MM.1S (cell line): ENCODE measurements around the gene VPS13A.

Experiments used
- EZH2 ChIP-seq: fragments of 300-600 bp; sonication (generic); optimal IDR thresholded peaks from 2 replicates; pipeline ENCODE3; 2017; ENCODE audit warnings: low read depth, mild to moderate bottlenecking, antibody characterized with exemption, low read length, mixed read lengths
- EZH2phosphoT487 ChIP-seq: fragments of 300-600 bp; sonication (generic); IDR thresholded peaks from 2 replicates; pipeline ENCODE4 v1.6.1; 2018; ENCODE audit warnings: antibody characterized with exemption, low read length
- TF ChIP-seq, protein P1 (sequence below): fragments of 300-600 bp; sonication (generic); IDR thresholded peaks from 2 replicates; pipeline ENCODE4 v1.5.1; 2016; ENCODE audit warnings: antibody characterized with exemption, low read length, mixed read lengths

DNA sequence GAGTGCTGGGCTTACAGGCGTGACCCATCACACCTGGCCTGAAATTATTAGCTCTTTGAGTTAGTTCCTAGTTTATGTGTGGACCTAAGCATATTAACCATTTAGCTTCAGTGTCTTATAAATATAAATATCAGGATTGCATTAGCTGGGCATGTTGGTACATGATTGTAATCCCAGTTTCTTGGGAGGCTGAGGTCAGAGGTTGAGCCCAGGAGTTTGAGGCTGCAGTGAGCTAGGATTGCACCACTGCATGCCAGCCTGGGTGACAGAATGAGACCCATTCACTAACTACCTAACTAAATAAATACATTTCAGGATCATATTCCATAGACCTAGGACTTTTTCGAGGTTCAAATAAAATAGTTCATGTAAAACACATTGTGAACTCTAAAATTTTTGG lies 129.8 kb downstream of the VPS13A start:
- TF ChIP-seq, protein P1, sequence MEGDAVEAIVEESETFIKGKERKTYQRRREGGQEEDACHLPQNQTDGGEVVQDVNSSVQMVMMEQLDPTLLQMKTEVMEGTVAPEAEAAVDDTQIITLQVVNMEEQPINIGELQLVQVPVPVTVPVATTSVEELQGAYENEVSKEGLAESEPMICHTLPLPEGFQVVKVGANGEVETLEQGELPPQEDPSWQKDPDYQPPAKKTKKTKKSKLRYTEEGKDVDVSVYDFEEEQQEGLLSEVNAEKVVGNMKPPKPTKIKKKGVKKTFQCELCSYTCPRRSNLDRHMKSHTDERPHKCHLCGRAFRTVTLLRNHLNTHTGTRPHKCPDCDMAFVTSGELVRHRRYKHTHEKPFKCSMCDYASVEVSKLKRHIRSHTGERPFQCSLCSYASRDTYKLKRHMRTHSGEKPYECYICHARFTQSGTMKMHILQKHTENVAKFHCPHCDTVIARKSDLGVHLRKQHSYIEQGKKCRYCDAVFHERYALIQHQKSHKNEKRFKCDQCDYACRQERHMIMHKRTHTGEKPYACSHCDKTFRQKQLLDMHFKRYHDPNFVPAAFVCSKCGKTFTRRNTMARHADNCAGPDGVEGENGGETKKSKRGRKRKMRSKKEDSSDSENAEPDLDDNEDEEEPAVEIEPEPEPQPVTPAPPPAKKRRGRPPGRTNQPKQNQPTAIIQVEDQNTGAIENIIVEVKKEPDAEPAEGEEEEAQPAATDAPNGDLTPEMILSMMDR: no peak
- TF ChIP-seq EZH2 (no peak), EZH2phosphoT487 (no peak)
